GM18907 (cell line): Measurements from ENCODE around the gene FAAP100.

Source experiments
- ATAC-seq: cut with Tn5 transposase; IDR thresholded peaks from one replicate; pipeline ENCODE4 v1.9.1; 2021; ENCODE audit warnings: mild to moderate bottlenecking, moderate library complexity; ENCODE audit not compliant: unreplicated experiment

FAAP100 gene

GRCh38 chr17:81577278-81578000 lies 25.3 kb upstream of the FAAP100 start:
- no peak for ATAC-seq

- ATAC-seq = no peak
Measured at GRCh38 chr17:81576621-81577277, 24.6 kb upstream of the FAAP100 start.

GRCh38 chr17:81575836-81576235 lies 23.7 kb upstream of the FAAP100 start:
- no peak for ATAC-seq

- no peak for ATAC-seq
Measured at GRCh38 chr17:81574643-81574956, 22.4 kb upstream of the FAAP100 start.

GRCh38 chr17:81573794-81574642 lies 21.9 kb upstream of the FAAP100 start:
- ATAC-seq = no peak

GRCh38 chr17:81572563-81573168 lies 20.5 kb upstream of the FAAP100 start:
- no peak for ATAC-seq

GRCh38 chr17:81570964-81571363 lies 18.8 kb upstream of the FAAP100 start:
- ATAC-seq = no peak

- no peak for ATAC-seq
Measured at GRCh38 chr17:81569986-81570514, 17.9 kb upstream of the FAAP100 start.

- ATAC-seq = no peak
Measured at GRCh38 chr17:81568416-81568815, 16.3 kb upstream of the FAAP100 start.

GRCh38 chr17:81567191-81567590 lies 15.0 kb upstream of the FAAP100 start:
- no peak for ATAC-seq

GRCh38 chr17:81566461-81567126 lies 14.4 kb upstream of the FAAP100 start:
- no peak for ATAC-seq

GRCh38 chr17:81565231-81565630 lies 13.1 kb upstream of the FAAP100 start:
- ATAC-seq = no peak

- no peak for ATAC-seq
Measured at GRCh38 chr17:81564778-81565177, 12.6 kb upstream of the FAAP100 start.

- no peak for ATAC-seq
Measured at GRCh38 chr17:81563861-81564586, 11.9 kb upstream of the FAAP100 start.

GRCh38 chr17:81561494-81561885 lies 9.3 kb upstream of the FAAP100 start:
- no peak for ATAC-seq

- no peak for ATAC-seq
Measured at GRCh38 chr17:81558941-81559806, 7.0 kb upstream of the FAAP100 start.

- no peak for ATAC-seq
Measured at GRCh38 chr17:81558115-81558468, 5.9 kb upstream of the FAAP100 start.

GRCh38 chr17:81557276-81558114 lies 5.3 kb upstream of the FAAP100 start:
- no peak for ATAC-seq
